HG02763 (cell line): ENCODE results near the gene FMR1.
A peak's percentile ranks its signal among the peaks of the same experiment; 100 is the strongest.

Source experiments
- ATAC-seq: cut with Tn5 transposase; IDR thresholded peaks from one replicate; pipeline ENCODE4 v1.9.1; 2021; ENCODE audit warnings: mild to moderate bottlenecking, moderate library complexity; ENCODE audit not compliant: unreplicated experiment

The FMR1 gene

DNA sequence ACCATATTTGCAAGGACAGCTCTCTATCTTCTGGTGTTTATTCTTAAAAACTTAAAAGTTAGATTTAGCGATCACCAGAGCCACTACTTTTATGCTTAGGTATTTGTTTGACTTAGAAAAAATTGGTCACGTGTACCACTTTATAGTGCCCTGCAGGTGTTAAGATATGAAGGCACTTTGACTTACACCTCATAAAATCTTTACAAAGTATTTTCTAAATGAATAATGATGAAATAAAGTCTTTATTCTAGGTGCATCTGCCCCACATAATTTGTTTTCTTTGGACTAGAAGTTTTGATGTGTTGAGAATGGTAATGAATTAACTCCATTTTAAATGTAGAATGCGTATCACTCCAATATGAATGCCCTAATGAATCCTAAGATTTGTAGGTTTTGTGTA lies 2.9 kb downstream of the FMR1 start:
- ATAC-seq: no peak

DNA sequence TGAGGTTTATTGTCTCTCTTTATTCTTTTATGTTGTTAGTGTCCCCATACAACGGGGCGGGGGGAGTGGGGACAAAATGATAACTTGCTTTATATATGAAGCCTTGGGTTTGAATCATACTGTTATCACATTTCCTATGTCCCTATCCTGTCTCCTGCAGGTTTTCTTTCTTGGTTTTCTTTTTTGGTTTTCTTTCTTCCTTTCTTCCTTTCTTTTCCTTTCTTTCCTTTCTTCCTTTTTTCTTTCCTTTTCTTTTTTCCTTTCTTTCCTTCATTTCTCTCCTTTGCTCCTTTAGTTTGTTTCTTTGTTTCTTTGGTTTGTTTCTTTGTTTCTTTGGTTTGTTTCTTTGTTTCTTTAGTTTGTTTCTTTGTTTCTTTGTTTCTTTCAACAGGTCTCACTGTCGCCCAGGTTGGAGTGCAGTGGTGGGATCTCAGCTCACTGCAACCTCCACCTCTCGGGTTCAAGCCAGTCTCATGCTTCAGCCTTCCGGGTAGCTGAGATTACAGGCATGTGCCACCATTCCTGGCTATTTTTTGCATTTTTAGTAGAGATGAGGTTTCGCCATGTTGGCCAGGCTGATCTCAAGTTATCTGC lies 4.8 kb downstream of the FMR1 start:
- ATAC-seq: no peak

DNA sequence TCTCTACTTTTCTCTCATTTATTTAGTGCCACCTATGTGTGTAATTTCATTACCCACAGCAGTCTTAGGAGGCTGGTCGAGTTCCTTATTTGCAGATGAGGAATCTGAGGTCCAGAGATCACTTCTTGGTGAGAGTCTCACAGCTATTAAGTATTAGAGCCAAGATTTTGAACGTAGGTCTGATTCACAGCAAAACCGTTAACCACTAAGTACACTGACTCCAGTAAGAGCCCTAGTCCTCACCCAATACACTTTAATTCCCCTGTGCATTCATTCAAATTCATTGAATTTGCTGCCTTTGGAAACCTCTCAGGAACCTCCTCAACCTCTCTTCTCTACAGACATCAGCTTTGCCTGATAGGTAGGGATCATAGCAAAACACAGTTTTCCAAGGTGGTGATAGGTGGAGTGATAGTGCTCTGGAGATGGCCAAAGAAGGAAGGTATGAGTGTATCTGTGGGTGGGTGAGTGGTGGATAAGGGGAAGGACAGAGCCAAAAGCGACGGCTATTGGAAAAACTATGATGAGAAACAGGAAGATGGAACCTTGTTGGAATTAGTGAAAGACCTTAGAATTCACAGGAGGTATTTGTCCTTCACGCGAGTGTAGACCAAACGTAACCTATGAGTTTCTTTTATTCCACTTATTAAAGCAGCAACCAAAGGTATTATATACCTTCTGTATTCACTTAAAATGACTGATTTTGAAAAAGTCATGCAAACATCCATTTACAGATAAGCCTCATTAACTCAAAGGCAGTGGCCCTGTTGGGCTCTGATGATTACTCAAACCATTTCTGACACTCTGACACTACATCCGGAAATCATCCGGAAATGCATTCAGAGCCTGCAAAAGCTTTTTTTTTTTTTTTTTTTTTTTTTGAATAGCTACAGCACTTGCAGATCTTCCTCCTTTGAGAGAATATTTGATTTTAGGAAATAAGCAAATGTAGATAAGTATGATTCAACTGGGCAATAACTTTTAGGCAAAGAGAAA lies 6.3 kb downstream of the FMR1 start:
- peak; percentile 81 for ATAC-seq

GRCh38 chrX:147920161-147920666 lies 8.5 kb downstream of the FMR1 start:
- ATAC-seq: no peak

- ATAC-seq: no peak
Observed at GRCh38 chrX:147923605-147924004, 11.9 kb downstream of the FMR1 start.

DNA sequence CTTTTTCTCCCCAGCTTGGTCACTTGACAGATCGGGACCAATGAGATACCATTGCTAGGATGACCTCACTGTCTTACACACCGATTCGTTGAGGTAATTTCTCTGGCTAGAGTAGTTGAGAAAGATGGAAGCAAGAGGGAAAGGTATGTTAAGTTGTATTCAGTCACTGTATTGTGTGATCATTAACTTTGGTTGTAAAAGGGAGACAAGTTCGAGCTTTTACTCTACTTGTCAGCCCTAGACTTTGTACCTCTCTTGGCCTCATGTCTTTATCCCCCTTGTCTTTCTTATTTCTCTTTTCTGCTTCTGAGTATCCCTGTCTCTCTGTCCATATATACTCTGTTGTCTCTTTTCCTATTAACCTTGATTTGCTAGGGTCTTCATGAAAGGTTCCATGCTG lies 15.5 kb downstream of the FMR1 start:
- ATAC-seq: no peak

GRCh38 chrX:147933815-147934214 lies 22.1 kb downstream of the FMR1 start:
- no peak for ATAC-seq

DNA sequence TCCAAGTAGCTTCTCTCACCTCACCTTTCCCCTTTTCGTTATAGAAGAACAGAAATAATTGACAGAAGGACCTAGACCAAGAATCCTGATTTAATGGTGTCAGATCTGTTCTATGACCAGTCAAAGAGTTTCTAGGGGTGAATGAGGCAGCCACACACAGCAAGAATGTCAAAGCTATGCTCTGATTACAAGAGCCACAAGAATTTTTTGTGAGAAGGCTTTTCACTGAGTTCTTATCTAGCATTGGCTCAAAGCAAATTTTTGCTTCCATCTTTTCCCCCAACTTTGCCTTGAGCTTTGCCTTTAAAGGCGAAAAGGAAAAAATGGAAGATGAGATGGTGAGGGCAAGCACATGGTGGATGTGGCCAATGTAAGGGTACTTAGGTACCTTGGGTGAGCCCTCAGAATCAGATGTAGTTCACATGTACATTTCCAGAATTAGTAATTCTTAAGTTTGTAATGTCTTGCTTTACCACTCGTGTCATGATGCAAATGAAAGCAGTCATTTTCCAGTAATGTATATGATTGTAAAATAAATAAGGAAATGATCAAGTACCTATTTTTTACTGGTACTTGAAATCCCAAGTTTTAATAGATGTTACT lies 23.5 kb downstream of the FMR1 start:
- ATAC-seq: no peak

- ATAC-seq: no peak
Observed at GRCh38 chrX:147945286-147945685, 33.6 kb downstream of the FMR1 start.

DNA sequence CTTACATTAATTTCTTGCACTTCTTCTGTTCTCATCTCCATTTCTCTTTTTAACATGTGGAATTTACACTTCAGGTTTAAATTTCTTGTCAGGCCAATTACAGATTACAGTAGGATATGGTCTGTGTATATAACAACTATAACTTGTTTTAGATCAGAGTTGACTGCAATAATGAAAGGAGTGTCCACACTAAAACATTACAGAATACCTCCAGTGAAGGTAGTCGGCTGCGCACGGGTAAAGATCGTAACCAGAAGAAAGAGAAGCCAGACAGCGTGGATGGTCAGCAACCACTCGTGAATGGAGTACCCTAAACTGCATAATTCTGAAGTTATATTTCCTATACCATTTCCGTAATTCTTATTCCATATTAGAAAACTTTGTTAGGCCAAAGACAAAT lies 36.8 kb downstream of the FMR1 start:
- ATAC-seq: no peak

DNA sequence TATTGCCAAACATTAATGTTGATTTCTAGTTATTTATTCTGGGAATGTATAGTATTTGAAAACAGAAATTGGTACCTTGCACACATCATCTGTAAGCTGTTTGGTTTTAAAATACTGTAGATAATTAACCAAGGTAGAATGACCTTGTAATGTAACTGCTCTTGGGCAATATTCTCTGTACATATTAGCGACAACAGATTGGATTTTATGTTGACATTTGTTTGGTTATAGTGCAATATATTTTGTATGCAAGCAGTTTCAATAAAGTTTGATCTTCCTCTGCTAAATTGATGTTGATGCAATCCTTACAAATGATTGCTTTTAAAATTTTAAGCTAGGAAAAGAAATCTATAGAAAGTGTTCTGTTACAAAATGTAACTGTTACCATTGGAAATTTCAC lies 38.6 kb downstream of the FMR1 start:
- no peak for ATAC-seq

DNA sequence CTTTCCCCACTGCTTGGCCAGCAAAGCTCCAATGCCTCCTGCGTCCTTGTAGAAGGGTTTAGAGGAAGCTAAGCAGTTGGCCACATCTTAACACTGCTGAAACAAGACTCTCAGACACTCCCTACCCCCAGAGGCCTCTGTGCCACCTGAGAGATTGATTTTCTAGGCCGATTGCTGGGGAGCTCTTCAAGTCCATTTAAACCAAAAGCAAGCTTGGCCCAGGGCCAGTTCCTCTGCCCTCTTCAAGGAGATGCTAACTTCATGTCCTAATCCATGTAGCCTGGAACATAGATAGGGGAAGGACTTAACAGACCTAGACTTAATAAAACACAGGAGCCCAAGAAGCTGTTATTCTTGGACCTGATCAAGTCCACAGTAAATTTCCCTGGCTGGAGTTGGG lies 42.3 kb downstream of the FMR1 start:
- ATAC-seq: no peak

DNA sequence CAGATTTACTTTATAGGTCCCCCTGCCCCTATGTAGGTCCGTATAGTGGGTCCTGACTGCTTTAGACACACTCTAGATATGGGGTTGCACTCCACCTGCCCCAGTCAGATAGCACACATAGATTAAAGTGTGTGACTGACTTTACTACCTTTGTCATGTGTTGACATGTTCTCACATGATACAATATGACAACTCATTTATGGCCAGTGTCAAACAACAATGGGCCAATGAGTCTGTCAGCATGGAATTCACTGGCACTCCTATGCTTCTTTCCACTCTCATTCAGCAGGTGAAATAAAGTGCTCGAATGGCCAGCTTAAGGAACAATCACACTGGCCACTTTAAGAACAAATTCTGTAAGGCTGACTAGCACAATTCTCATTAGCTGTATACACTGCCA lies 45.6 kb downstream of the FMR1 start:
- ATAC-seq: no peak

- no peak for ATAC-seq
Observed at GRCh38 chrX:147958291-147958690, 46.6 kb downstream of the FMR1 start.

DNA sequence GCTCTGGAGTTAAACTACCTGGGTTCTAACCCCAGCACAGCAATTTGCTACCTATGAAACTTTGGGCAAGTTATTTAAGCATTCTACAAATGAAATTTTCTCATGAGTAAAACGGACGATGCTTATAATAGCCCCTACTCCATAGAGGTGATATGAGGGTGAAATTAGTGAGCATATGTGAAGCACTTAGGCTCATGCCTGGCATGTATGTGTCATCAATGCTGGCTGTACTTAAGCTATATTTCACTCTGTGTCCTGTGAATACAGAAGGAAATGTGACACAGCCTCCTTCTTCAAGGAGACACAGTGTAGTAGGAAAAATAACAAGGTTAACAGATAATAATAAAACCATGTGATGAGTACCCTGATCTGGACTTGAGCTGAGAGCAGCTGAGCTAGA lies 49.0 kb downstream of the FMR1 start:
- no peak for ATAC-seq

DNA sequence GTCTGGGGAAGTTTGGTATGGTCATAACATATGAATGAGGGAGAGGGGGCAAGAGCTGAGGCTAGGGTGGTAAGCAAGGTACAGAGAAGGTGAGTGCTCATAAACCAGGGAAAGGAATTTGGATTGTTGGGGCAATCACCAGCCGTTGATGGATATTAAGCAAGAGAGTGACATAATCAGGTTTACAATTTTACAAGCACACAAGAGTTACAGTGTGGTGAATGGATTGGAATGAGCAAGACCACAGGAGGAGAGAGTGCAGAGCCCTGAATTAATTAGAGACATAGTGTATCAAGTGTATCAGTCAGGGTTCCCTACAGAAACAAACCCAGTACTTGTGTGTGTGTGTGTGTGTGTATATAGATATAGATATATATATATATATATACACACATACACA lies 50.8 kb downstream of the FMR1 start:
- no peak for ATAC-seq

DNA sequence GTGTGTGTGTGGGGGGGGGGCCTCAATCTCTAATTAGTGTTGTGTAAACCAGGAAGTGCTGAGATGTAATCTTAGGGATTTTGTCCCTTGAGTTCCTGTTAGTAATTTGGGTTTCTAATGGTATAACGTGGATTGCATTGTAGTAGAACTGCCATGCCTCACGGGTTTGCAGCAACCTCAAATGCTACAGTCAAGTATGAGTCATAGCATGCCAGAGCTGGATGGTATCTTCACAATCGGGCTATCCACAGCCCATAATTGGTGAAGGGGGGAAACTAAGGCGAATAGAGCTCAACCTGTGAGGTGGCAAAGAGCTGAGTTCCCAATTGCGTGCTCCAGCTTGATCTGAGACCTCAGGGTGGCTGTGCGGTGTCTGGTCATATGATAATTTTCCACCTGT lies 67.2 kb downstream of the FMR1 start:
- no peak for ATAC-seq

DNA sequence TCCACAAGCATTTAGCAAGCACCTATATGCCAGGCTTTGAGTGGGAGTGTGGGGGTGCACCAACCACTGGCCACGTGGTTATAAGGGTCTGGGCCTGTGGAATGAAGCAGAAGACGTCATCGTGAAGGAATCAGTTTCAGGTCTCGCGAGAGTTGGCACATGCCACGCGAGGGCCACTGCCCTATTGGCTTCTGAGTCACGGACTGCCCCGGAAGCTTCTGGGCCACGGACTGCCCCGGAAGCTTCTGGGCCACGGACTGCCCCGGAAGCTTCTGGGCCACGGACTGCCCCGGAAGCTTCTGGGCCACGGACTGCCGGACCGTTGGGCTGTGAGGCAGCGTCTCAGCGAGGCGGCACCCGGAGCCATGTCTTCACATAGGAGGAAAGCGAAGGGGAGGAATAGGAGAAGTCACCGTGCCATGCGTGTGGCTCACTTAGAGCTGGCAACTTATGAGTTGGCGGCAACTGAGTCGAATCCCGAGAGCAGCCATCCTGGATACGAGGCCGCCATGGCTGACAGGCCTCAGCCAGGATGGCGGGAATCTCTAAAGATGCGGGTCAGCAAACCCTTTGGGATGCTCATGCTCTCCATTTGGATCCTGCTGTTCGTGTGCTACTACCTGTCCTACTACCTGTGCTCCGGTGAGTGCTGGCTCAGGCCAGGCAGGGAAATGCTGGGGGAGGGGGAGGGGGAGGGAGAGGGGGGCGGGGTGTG lies 69.5 kb downstream of the FMR1 start, which contains the start of gene FMR1NB:
Gene FMR1NB (plus strand): TSS at position 300 of the 715 bp plus-strand sequence. CDS start 66 bp downstream, at position 366.
- no peak for ATAC-seq
